ENCODE measurements around the gene ALDH1A1.

The ALDH1A1 gene

DNA sequence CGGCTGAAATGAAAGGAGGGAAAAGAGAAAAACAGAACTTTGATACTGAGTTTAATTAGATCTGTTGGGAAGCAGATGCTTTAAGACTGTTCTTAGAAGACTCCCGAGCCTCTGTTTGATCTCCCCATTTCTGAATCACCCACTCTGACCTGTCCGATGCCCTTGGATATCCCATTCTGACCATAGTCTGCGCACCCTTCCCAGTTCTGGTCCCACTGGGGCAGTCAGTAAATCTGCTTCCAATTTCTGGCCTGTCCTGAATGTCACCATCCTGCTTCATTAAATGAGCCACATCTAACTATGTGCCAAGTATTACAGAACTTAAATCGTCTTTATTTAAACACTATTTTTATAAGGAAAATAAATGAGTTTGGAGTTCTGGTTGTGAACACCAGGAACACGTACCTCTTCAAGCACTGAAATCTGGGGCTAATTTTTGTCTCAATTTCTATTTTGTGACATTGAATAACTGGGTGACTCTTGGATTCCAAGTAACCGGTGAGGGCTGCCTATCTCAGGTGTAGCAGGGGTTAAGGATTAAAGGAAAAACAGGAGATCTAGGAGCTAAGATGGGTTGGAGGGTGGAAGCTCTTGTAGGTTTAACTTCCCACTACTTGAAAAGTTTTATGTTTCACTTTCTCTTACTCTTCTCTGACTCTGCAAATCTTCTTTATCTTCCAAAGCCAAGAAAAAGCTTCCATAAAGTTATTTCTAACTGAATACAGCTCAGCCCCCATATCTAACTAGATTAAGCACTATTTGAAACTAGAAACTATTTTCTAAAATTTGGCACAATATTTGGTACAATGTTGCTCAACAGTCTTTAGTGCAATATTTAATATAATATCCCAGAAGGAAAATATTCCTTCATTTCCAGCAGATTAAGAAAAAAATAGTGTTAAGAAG, 40.1 kb downstream of the ALDH1A1 start:
- DNase-seq (ENCODE audit: low read depth): no peak
- no peak overlapping the region for H3K4me3 ChIP-seq (ENCODE audit: low read length)

DNA sequence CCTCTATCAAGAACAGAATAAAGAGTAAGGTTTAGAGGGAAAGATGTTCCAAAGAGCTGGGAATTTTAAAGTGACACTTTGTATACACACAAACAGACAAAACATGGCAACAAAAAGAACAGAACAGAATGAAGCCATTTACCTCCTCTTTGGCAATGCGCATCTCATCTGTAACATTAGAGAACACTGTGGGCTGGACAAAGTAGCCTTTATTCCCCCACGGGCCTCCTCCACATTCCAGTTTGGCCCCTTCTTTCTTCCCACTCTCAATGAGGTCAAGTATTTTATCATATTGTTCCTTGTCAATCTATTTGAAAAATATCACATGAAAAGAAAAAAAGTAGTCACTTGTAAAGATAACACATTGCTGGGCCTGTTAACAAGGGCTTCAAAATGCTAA, 41.0 kb downstream of the ALDH1A1 start:
- DNase-seq (ENCODE audit: low read depth): no peak
- TF ChIP-seq, protein P1, sequence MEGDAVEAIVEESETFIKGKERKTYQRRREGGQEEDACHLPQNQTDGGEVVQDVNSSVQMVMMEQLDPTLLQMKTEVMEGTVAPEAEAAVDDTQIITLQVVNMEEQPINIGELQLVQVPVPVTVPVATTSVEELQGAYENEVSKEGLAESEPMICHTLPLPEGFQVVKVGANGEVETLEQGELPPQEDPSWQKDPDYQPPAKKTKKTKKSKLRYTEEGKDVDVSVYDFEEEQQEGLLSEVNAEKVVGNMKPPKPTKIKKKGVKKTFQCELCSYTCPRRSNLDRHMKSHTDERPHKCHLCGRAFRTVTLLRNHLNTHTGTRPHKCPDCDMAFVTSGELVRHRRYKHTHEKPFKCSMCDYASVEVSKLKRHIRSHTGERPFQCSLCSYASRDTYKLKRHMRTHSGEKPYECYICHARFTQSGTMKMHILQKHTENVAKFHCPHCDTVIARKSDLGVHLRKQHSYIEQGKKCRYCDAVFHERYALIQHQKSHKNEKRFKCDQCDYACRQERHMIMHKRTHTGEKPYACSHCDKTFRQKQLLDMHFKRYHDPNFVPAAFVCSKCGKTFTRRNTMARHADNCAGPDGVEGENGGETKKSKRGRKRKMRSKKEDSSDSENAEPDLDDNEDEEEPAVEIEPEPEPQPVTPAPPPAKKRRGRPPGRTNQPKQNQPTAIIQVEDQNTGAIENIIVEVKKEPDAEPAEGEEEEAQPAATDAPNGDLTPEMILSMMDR (conservative IDR thresholded peaks at IDR 0.05; ENCODE audit: low read length): no peak
- H3K4me3 ChIP-seq (ENCODE audit: low read length): no peak overlapping the region

More for the DNA sequence above, 40.1 kb downstream of the ALDH1A1 start:
- TF ChIP-seq, protein P1 (conservative IDR thresholded peaks at IDR 0.05; ENCODE audit: low read length): no peak

DNA sequence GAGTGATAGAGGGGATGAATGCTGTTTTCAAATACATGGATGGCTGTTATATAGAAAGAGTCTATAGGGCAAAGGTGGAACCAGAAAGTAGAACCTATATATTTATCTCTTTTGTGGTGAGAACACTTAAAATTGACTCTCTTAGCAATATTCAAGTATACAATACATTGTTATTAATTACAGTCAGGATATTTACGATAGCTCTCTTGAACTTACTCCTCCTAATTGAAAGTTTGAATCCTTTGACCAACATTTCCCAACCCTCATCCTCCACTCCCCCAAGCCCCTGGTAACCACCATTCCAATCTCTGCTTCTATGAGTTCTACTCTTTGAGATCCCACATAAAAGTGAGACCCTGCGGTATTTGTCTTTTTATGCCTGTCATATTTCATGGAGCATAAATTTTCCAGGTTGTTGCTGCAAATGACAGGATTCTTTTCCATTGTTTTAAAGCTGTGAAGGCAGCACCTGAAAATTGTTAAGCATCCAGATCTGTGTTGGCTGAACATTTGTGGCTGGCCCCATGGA, 41.5 kb downstream of the ALDH1A1 start:
- TF ChIP-seq, protein P1 (conservative IDR thresholded peaks at IDR 0.05; ENCODE audit: low read length): no peak

DNA sequence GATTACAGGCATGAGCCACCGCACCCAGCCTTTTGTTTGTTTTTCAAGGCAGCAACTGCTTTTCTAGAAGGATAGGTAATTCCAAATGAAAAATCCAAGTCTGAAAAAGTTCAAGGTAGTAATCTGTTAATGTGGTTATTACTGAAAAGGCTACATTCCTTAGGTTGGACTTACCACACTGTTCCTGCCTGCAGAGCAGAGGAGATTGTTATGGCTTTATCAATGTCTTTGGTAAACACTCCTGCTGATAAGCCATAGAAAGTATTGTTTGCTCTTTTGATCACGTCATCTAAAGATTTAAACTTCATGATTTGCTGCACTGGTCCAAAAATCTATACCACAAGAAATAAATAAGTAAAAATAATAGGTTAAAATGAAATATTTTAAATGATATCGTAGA, 43.4 kb downstream of the ALDH1A1 start:
- no peak for DNase-seq (ENCODE audit: low read depth)
- no peak overlapping the region for H3K4me3 ChIP-seq (ENCODE audit: low read length)
- TF ChIP-seq, protein P1 (conservative IDR thresholded peaks at IDR 0.05; ENCODE audit: low read length): no peak

More for the DNA sequence above, 41.5 kb downstream of the ALDH1A1 start:
- no peak overlapping the region for H3K4me3 ChIP-seq (ENCODE audit: low read length)
- no peak for DNase-seq (ENCODE audit: low read depth)

- TF ChIP-seq, protein P1 (conservative IDR thresholded peaks at IDR 0.05; ENCODE audit: low read length): no peak
- DNase-seq (ENCODE audit: low read depth): no peak
- H3K4me3 ChIP-seq (ENCODE audit: low read length): no peak overlapping the region
These were observed 45.4 kb downstream of the ALDH1A1 start for GRCh38 chr9:72907421-72907820.

- no peak for DNase-seq (ENCODE audit: low read depth)
- TF ChIP-seq, protein P1 (conservative IDR thresholded peaks at IDR 0.05; ENCODE audit: low read length): no peak
- H3K4me3 ChIP-seq (ENCODE audit: low read length): no peak overlapping the region
These were observed 46.0 kb downstream of the ALDH1A1 start for GRCh38 chr9:72906810-72907209.

All from AG10803 (cell line).